Prostate gland (tissue), 2 donors: ENCODE data around the gene EIF1B.

Experiments
- POLR2A ChIP-seq: fragments of 450-650 bp; IDR thresholded peaks from one replicate; pipeline ENCODE4 v1.6.1; 2016; ENCODE audit warnings: antibody characterized with exemption, mild to moderate bottlenecking
- POLR2AphosphoS5 ChIP-seq: sonication (generic); formaldehyde crosslinking; IDR thresholded peaks from one replicate; pipeline ENCODE4 v1.6.1; 2017; ENCODE audit warnings: antibody characterized with exemption
- TF ChIP-seq, protein P1 (sequence below), 4 experiments: fragments of 200-600 bp in 2 of 4; fragments of 450-650 bp in 2 of 4; sonication (generic) in 2 of 4; IDR thresholded peaks; 1 replicate in 3 of 4; 2 replicates in 1 of 4; pipeline ENCODE4 v1.5.1; 2016 to 2019; ENCODE audit warnings: antibody characterized with exemption in 4 of 4, mild to moderate bottlenecking in 2 of 4, moderate library complexity in 2 of 4

DNA sequence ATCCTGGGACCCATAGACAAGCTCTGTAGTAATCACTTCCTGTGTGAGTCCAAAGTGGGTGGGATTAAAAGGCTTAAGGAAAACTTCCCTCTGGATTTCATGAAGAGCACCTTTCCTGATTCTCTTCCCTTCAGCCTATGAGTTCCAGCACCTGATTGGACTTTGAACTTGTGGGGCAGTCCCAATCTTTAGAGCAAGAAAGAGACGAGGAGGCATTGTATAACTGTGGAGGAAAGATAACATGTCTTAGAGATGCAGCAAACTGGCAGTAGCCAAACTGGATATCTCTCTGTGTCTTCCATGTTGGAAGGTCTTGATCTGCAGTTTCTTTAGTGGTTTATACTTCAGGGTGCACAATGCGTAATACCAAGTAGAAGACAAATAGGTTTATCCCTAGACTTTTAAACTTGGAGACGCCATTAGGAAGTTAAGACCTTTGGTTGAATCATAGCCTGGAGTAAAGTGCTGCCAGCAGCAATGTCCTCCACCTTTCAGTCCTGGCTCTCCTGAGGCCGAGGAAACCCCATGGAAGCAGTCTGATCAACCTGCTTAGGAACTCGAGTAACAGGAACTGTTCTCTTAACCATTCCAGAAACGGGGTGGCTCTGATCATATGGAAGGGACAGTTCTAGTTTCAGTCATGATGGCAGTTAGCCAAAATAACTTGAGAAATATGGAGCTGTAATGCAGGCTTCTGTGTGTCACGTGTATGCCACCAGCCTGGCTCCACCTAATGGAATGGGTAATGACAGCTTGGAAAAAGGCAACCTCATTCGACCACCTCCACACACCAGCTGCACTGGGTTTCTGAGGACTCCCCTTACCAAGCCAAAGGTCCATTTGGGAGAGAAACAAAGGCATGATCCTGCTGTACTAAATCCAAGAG is 4.7 kb downstream of the EIF1B start:
- TF ChIP-seq POLR2AphosphoS5 = no peak
- TF ChIP-seq, protein P1, sequence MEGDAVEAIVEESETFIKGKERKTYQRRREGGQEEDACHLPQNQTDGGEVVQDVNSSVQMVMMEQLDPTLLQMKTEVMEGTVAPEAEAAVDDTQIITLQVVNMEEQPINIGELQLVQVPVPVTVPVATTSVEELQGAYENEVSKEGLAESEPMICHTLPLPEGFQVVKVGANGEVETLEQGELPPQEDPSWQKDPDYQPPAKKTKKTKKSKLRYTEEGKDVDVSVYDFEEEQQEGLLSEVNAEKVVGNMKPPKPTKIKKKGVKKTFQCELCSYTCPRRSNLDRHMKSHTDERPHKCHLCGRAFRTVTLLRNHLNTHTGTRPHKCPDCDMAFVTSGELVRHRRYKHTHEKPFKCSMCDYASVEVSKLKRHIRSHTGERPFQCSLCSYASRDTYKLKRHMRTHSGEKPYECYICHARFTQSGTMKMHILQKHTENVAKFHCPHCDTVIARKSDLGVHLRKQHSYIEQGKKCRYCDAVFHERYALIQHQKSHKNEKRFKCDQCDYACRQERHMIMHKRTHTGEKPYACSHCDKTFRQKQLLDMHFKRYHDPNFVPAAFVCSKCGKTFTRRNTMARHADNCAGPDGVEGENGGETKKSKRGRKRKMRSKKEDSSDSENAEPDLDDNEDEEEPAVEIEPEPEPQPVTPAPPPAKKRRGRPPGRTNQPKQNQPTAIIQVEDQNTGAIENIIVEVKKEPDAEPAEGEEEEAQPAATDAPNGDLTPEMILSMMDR (IDR thresholded peaks at IDR 0.05) = no peak
- TF ChIP-seq POLR2A = no peak
